HepG2 (cell line): ENCODE data around the gene ASPRV1. TPM values are rescaled to one million over a fixed set of nuclear protein-coding genes. Genes with fewer than 3 reads are reported as not detected.

Source experiments
- ATAC-seq: fragments of 200-7000 bp; cut with Tn5 transposase; 3 replicates; pipeline ENCODE4 v1.9.1; 2020; ENCODE audit warnings: mild to moderate bottlenecking, moderate library complexity
- BruUV-seq: library from RNA; stranded (reverse); fragments of 400-500 nt; replicated peaks from 2 replicates; lab custom pipeline; 2021; lab: Mats Ljungman, UMichigan
- CTCF ChIA-PET: fragments of 300-600 bp; formaldehyde crosslinking; extraction: SDS; loops from one replicate; lab custom pipeline; 2021; ENCODE audit warnings: low total read pairs, inconsistent platforms, low intra/inter-chr PET ratio; lab: Yijun Ruan, JAX
- POLR2A ChIA-PET: fragments of 350-600 bp; sonication (Branson Sonifier 250); formaldehyde crosslinking; loops from one replicate; lab custom pipeline; 2020; ENCODE audit warnings: antibody characterized with exemption, inconsistent platforms; lab: Yijun Ruan, JAX
- DNase-seq: peaks from one replicate; pipeline ENCODE4 v3.0.0-alpha.2; 2015; ENCODE audit warnings: low spot score
- FAIRE-seq: peaks from 3 replicates; lab custom pipeline; 2011; peaks lifted over from hg19 to GRCh38; lab: Jason Lieb, UNC
- H2AFZ ChIP-seq: one replicate; pipeline ENCODE4 v1.6.1; 2011; ENCODE audit warnings: low read length, inconsistent platforms
- H3K27ac ChIP-seq: fragments of 300-600 bp; 3 replicates; pipeline ENCODE4 v1.8.0; 2011; ENCODE audit warnings: mixed run types, mild to moderate bottlenecking, mixed read lengths, low read length, inconsistent platforms; ENCODE audit not compliant: insufficient read depth; ENCODE audit errors: extremely low read length
- H3K27me3 ChIP-seq, 2 experiments: fragments of 200-600 bp in 1 of 2; 2 replicates in 1 of 2; 3 replicates in 1 of 2; pipeline versions ENCODE4 v1.6.0 to v1.8.0; 2011; ENCODE audit warnings: low read length in 2 of 2, mild to moderate bottlenecking in 2 of 2, moderate library complexity in 2 of 2, inconsistent platforms in 1 of 2; ENCODE audit not compliant: insufficient read depth in 2 of 2, control insufficient read depth in 1 of 2
- H3K36me3 ChIP-seq, 2 experiments: fragments of 200-600 bp in 1 of 2; replicated peaks in 1 of 2; 2 replicates in 1 of 2; 3 replicates in 1 of 2; pipeline versions ENCODE4 v1.5.1 to v1.8.0; 2011; ENCODE audit warnings: low read length in 2 of 2, inconsistent platforms in 1 of 2; ENCODE audit not compliant: insufficient read depth in 2 of 2, control insufficient read depth in 1 of 2
- H3K4me1 ChIP-seq: 2 replicates; pipeline ENCODE4 v1.5.1; 2012; ENCODE audit warnings: low read length, inconsistent platforms; ENCODE audit not compliant: insufficient read depth
- H3K4me2 ChIP-seq: 2 replicates; pipeline ENCODE4 v1.6.0; 2011; ENCODE audit warnings: low read depth, low read length, inconsistent platforms
- H3K4me3 ChIP-seq, 3 experiments: fragments of 200-600 bp in 1 of 3; sonication (generic), shearing (Covaris generic) in 1 of 3; replicated peaks in 1 of 3; 2 replicates each; pipeline ENCODE4 v1.5.1; 2011 to 2016; ENCODE audit warnings: low read length in 3 of 3, inconsistent platforms in 2 of 3, low read depth in 2 of 3, mild to moderate bottlenecking in 2 of 3, control low read depth in 1 of 3, mixed read lengths in 1 of 3; ENCODE audit not compliant: insufficient read depth in 1 of 3
- H3K79me2 ChIP-seq: one replicate; pipeline ENCODE4 v1.6.1; 2011; ENCODE audit warnings: low read length, inconsistent platforms; ENCODE audit not compliant: insufficient read depth
- H3K9ac ChIP-seq: 2 replicates; pipeline ENCODE4 v1.6.0; 2011; ENCODE audit warnings: mild to moderate bottlenecking, low read depth, low read length, inconsistent platforms; ENCODE audit not compliant: insufficient read depth
- H3K9me3 ChIP-seq: 2 replicates; pipeline ENCODE4 v1.5.1; 2012; ENCODE audit warnings: mild to moderate bottlenecking, low read length
- H4K20me1 ChIP-seq: 2 replicates; pipeline ENCODE4 v1.6.0; 2011; ENCODE audit warnings: inconsistent platforms, mild to moderate bottlenecking, low read length, moderate library complexity; ENCODE audit not compliant: insufficient read depth
- AGO2 ChIP-seq: fragments of 200-400 bp; formaldehyde crosslinking; optimal IDR thresholded peaks from 2 replicates; pipeline ENCODE3; 2017; ENCODE audit warnings: mild to moderate bottlenecking, low read depth, low read length, moderate library complexity
- ARNT ChIP-seq: fragments of 450-650 bp; IDR thresholded peaks from 2 replicates; pipeline ENCODE4 v1.6.1; 2017
- BRD4 ChIP-seq: sonication (generic); formaldehyde crosslinking; IDR thresholded peaks from 2 replicates; pipeline ENCODE4 v1.4.0; 2020; ENCODE audit warnings: missing genetic modification reagents
- CAMTA2 ChIP-seq: sonication (generic); formaldehyde crosslinking; IDR thresholded peaks from 2 replicates; pipeline ENCODE4 v1.4.0; 2020; ENCODE audit warnings: mild to moderate bottlenecking, missing genetic modification reagents, borderline replicate concordance
- CBX2 ChIP-seq, 2 experiments: fragments of 200-600 bp in 1 of 2; sonication (generic); formaldehyde crosslinking in 1 of 2; IDR thresholded peaks; 2 replicates each; pipeline versions ENCODE4 v1.7.0 to v1.8.1; 2018 to 2022; ENCODE audit warnings: low read depth in 2 of 2, low read length in 1 of 2, mild to moderate bottlenecking in 1 of 2, missing genetic modification reagents in 1 of 2
- DPF2 ChIP-seq: sonication (generic); formaldehyde crosslinking; IDR thresholded peaks from 2 replicates; pipeline ENCODE4 v1.4.0; 2020; ENCODE audit warnings: mild to moderate bottlenecking, low read depth, missing genetic modification reagents, borderline replicate concordance
- GPBP1L1 ChIP-seq: sonication (generic); formaldehyde crosslinking; IDR thresholded peaks from 2 replicates; pipeline ENCODE4 v1.5.0; 2020; ENCODE audit warnings: mild to moderate bottlenecking, missing genetic modification reagents
- HHEX ChIP-seq: IDR thresholded peaks from 2 replicates; pipeline ENCODE4 v1.6.1; 2016; ENCODE audit warnings: control low read depth
- HNRNPK ChIP-seq: fragments of 200-400 bp; formaldehyde crosslinking; IDR thresholded peaks from 2 replicates; pipeline ENCODE4 v1.6.1; 2018; ENCODE audit warnings: low read length, low read depth, moderate library complexity, mild to moderate bottlenecking; ENCODE audit not compliant: poor library complexity, severe bottlenecking
- MLX ChIP-seq: IDR thresholded peaks from 2 replicates; pipeline ENCODE4 v1.6.1; 2016
- NCOA1 ChIP-seq: sonication (generic); formaldehyde crosslinking; IDR thresholded peaks from 2 replicates; pipeline ENCODE4 v1.9.0; 2021; ENCODE audit warnings: missing genetic modification reagents
- PCBP2 ChIP-seq: fragments of 200-400 bp; formaldehyde crosslinking; optimal IDR thresholded peaks from 2 replicates; pipeline ENCODE3; 2018; ENCODE audit warnings: low read length, low read depth; ENCODE audit not compliant: poor library complexity, severe bottlenecking
- PHF21A ChIP-seq: sonication (generic); formaldehyde crosslinking; IDR thresholded peaks from 2 replicates; pipeline ENCODE4 v1.5.0; 2020; ENCODE audit warnings: mild to moderate bottlenecking, missing genetic modification reagents
- SALL2 ChIP-seq: sonication (generic); formaldehyde crosslinking; IDR thresholded peaks from 2 replicates; pipeline ENCODE4 v1.8.1; 2023; ENCODE audit warnings: mild to moderate bottlenecking, missing genetic modification reagents, inconsistent platforms
- ZFY ChIP-seq: sonication (generic); formaldehyde crosslinking; IDR thresholded peaks from 2 replicates; pipeline ENCODE4 v1.4.0; 2020; ENCODE audit warnings: missing genetic modification reagents
- ZFYVE20 ChIP-seq: sonication (generic); formaldehyde crosslinking; IDR thresholded peaks from 2 replicates; pipeline ENCODE4 v1.8.0; 2023; ENCODE audit warnings: low read depth, mild to moderate bottlenecking, moderate library complexity, missing genetic modification reagents, borderline replicate concordance
- ZNF207 ChIP-seq: fragments of 450-650 bp; IDR thresholded peaks from 2 replicates; pipeline ENCODE4 v1.6.1; 2016; ENCODE audit warnings: antibody characterized with exemption, borderline replicate concordance
- ZNF543 ChIP-seq: sonication (generic); formaldehyde crosslinking; IDR thresholded peaks from 2 replicates; pipeline ENCODE4 v1.4.0; 2020; ENCODE audit warnings: mild to moderate bottlenecking, missing genetic modification reagents
- ZNF546 ChIP-seq: sonication (generic); formaldehyde crosslinking; conservative IDR thresholded peaks from 2 replicates; pipeline ENCODE4 v1.8.1; 2023; ENCODE audit warnings: mild to moderate bottlenecking, missing genetic modification reagents
- ZNF562 ChIP-seq: sonication (generic); formaldehyde crosslinking; IDR thresholded peaks from 2 replicates; pipeline ENCODE4 v1.8.0; 2022; ENCODE audit warnings: missing genetic modification reagents, borderline replicate concordance
- ZNF660 ChIP-seq: sonication (generic); formaldehyde crosslinking; IDR thresholded peaks from 2 replicates; pipeline ENCODE4 v1.5.1; 2020; ENCODE audit warnings: mild to moderate bottlenecking, low read depth, missing genetic modification reagents, borderline replicate concordance
- ZNF781 ChIP-seq: sonication (generic); formaldehyde crosslinking; IDR thresholded peaks from 2 replicates; pipeline ENCODE4 v1.5.1; 2020; ENCODE audit warnings: borderline replicate concordance, mild to moderate bottlenecking, missing genetic modification reagents; ENCODE audit errors: not compliant biosample characterization
- WGBS: methylation state at CpG from one replicate; pipeline ENCODE4 v1.1.6; 2017; ENCODE audit warnings: low lambda C conversion rate; 5-methylcytosine and 5-hydroxymethylcytosine counted together
- in situ Hi-C: cut with HindIII; loops from 2 replicates; pipeline ENCODE4 v1.10.0; 2017; ENCODE audit warnings: low pct_unique_long_range_greater_than_20kb; ENCODE audit not compliant: extremely low pct_ligation_motif_present
- intact Hi-C: fragments of 100-400 bp; cut with micrococcal nuclease; formaldehyde crosslinking; loops from one replicate; pipeline ENCODE4 v1.10.0; 2022; ENCODE audit not compliant: unreplicated experiment
- polyA plus RNA-seq, 8 experiments: library from polyadenylated mRNA; depleted of rRNA in 3 of 8; stranded (reverse) in 7 of 8; unstranded in 1 of 8; fragments of >200 nt; fragmentation: Illumina TruSeq in 4 of 8; extraction: Trizol in 4 of 8; gene quantifications; 2 replicates each; pipeline versions ENCODE4 v1.2.1 to v1.2.3, GENCODE V29; 2011 to 2016; ENCODE audit warnings: low read depth in 4 of 8, missing spikeins in 1 of 8, mixed read lengths in 1 of 8; ENCODE audit not compliant: insufficient read depth in 1 of 8
- total RNA-seq, 5 experiments: library from RNA; depleted of rRNA; stranded (reverse); fragments of >200 nt; fragmentation: Illumina TruSeq; extraction: Trizol; gene quantifications; 2 replicates each; pipeline ENCODE4 v1.2.3, GENCODE V29; 2016; ENCODE audit warnings: low read depth in 1 of 5
- TF ChIP-seq, protein P1 (sequence below): sonication (generic); IDR thresholded peaks from 2 replicates; pipeline ENCODE4 v1.6.1; 2016; ENCODE audit warnings: low read depth, borderline replicate concordance

The ASPRV1 gene
- total and polyA plus RNA-seq, 2 of the 13 experiments (the other 11 are each of a cell fraction or from before 2014, with no cell fraction given), result 0.40 to 0.48 TPM

- 60% methylated on average over 21 of the region's 21 CpGs for WGBS
- intact Hi-C loops, result no loop called here
- ChIA-PET CTCF (no interaction called here), POLR2A (interaction anchor here (1.3 to 5.1 kb wide), 2 partner anchors 17 to 33 kb away, joined by 3 to 77 read pairs; partner anchors contain the start of gene MXD1)
- peaks cover 59% of the 10 kb centered on the region for H3K4me1 ChIP-seq
- in situ Hi-C loops, result no loop called here
- DNase-seq (no peak), FAIRE-seq (no peak), ATAC-seq (no peak)
- H3K4me2 ChIP-seq, result peak overlapping the region; percentile 99
- no peak overlapping the region for H2AFZ ChIP-seq
- no peak overlapping the region for H3K27ac ChIP-seq
- H3K4me3 ChIP-seq, result peak overlapping the region; percentile 38 to 75 (median 67)
- no peaks in the 10 kb centered on the region; a peak in 1 of 5 replicates for H3K27me3 ChIP-seq
- BruUV-seq, result no TSS peak
- H3K36me3 ChIP-seq, result no peaks in the 10 kb centered on the region
- H3K9ac ChIP-seq, result peak overlapping the region; percentile 48; the same call in 1 of the 2 replicates
- no peaks in the 10 kb centered on the region for H3K9me3 ChIP-seq
- no peaks in the 10 kb centered on the region for H4K20me1 ChIP-seq
- H3K79me2 ChIP-seq, result no peaks in the 10 kb centered on the region
- TF ChIP-seq ZNF543 (CRISPR knock-in tag) (0 out of 2 replicates have a peak, but pooled peaks have one; percentile 27), HNRNPK (no peak), MLX (CRISPR knock-in tag) (no peak), ZNF207 (no peak), CAMTA2 (CRISPR knock-in tag) (no peak), GPBP1L1 (no peak), AGO2 (no peak), ZNF546 (CRISPR knock-in tag) (0 out of 2 replicates have a peak, but pooled peaks have one; percentile 25), ZNF660 (CRISPR knock-in tag) (no peak), CBX2 (IDR thresholded peaks at IDR 0.05; ENCODE audit: low read depth, low read length) (no peak), CBX2 (CRISPR knock-in tag; IDR thresholded peaks at IDR 0.05; ENCODE audit: low read depth) (no peak), ZNF562 (CRISPR knock-in tag) (no peak), ZNF781 (CRISPR knock-in tag) (peak; percentile 24), SALL2 (CRISPR knock-in tag) (no peak), DPF2 (CRISPR knock-in tag) (no peak), ZFYVE20 (CRISPR knock-in tag) (no peak), HHEX (CRISPR knock-in tag) (no peak), PHF21A (CRISPR knock-in tag) (no peak), BRD4 (CRISPR knock-in tag) (no peak), NCOA1 (CRISPR knock-in tag) (no peak), ZFY (CRISPR knock-in tag) (no peak), PCBP2 (no peak), ARNT (no peak)
- TF ChIP-seq, protein P1, sequence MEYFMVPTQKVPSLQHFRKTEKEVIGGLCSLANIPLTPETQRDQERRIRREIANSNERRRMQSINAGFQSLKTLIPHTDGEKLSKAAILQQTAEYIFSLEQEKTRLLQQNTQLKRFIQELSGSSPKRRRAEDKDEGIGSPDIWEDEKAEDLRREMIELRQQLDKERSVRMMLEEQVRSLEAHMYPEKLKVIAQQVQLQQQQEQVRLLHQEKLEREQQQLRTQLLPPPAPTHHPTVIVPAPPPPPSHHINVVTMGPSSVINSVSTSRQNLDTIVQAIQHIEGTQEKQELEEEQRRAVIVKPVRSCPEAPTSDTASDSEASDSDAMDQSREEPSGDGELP, result 0 out of 2 replicates have a peak, but pooled peaks have one; percentile 0
Observed at GRCh38 chr2:69948963-69949645, 12.3 kb downstream of the ASPRV1 start.
